ENCODE results near the gene UHRF2. TPM values are rescaled to one million over a fixed set of nuclear protein-coding genes. Genes with fewer than 3 reads are reported as not detected.
A peak's percentile ranks its signal among the peaks of the same experiment; 100 is the strongest.
"Not testable (repeated sequence)": the region's sequence is repeated elsewhere in the genome, so short reads cannot be mapped to it uniquely, and the experiment has no call there.

UHRF2 gene
- polyA plus RNA-seq, 1 donor from 2014 or later, result 25.4 TPM

GRCh38 chr9:6489099-6489498, 76.1 kb downstream of the UHRF2 start:
- no peak overlapping the region for H3K27ac Mint-ChIP-seq
- H3K36me3 Mint-ChIP-seq, result peaks cover 6% of the 10 kb centered on the region
- H3K4me1 Mint-ChIP-seq, result peaks cover 0 to 4% (median 4%) of the 10 kb centered on the region in 3 donors
- H3K9me3 Mint-ChIP-seq, result no peaks in the 10 kb centered on the region
- H3K4me3 Mint-ChIP-seq, result no peak overlapping the region
- H3K27me3 Mint-ChIP-seq, result no peaks in the 10 kb centered on the region

- peaks cover 6% of the 10 kb centered on the region for H3K36me3 Mint-ChIP-seq
- H3K27ac Mint-ChIP-seq, result no peak overlapping the region
- H3K9me3 Mint-ChIP-seq, result no peaks in the 10 kb centered on the region
- H3K4me3 Mint-ChIP-seq, result no peak overlapping the region
- H3K27me3 Mint-ChIP-seq, result no peaks in the 10 kb centered on the region
- peaks cover 0 to 7% (median 4%) of the 10 kb centered on the region in 3 donors for H3K4me1 Mint-ChIP-seq
Measured at GRCh38 chr9:6490863-6491262, 77.9 kb downstream of the UHRF2 start.

DNA sequence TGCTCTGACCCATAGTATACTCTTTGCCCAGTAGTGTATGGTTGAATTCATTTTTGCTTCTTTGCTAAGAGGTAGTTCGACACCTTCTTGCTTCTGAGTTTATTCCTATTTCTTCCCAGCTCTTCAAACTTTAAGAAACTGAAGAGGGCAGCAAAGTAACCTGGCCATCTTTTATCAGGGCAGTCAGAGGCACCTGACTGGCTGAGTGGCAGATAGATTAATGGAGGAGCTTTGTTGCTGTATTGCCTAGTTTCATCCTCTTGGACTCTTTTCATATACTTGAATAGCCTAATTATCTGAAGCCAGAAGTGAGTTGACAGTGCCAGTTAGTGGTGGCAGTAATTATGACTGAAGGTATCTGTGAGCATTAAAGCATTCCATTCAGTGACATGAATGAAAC, 82.5 kb downstream of the UHRF2 start:
- no peaks in the 10 kb centered on the region for H3K27me3 Mint-ChIP-seq

DNA sequence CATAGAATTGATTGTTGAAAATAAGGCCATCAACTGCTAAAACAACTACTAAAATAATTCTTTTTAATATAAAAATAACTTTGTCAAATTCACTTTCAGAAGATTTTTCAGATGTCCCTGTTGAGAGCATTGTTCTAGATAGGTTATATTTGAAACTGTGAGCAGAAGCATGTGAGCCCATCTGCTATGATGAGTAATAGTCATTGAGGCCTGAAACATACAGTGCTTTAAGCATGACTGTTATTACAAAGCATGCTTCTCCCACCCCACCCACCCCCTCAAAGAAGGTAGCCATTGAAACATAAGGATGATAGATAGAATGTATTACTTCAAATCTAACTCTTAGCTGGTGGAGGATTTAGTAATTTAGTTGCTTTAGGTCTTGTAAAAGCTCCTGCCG, 86.0 kb downstream of the UHRF2 start:
- Mint-ChIP-seq H3K9me3 (no peaks in the 10 kb centered on the region), H3K27me3 (no peaks in the 10 kb centered on the region), H3K4me1 (peaks cover 0 to 3% (median 0%) of the 10 kb centered on the region in 3 donors), H3K4me3 (no peak overlapping the region), H3K27ac (peak overlapping the region in 1 of 3 donors; percentile 72), H3K36me3 (peaks cover 8% of the 10 kb centered on the region)

More for the DNA sequence above, 82.5 kb downstream of the UHRF2 start:
- Mint-ChIP-seq H3K9me3 (no peaks in the 10 kb centered on the region), H3K36me3 (peaks cover 7% of the 10 kb centered on the region), H3K4me3 (no peak overlapping the region), H3K27ac (peak overlapping the region in 1 of 3 donors; percentile 77), H3K4me1 (peaks cover 0 to 7% (median 2%) of the 10 kb centered on the region in 3 donors)

GRCh38 chr9:6501526-6502210, 88.7 kb downstream of the UHRF2 start:
- H3K27me3 Mint-ChIP-seq, result no peaks in the 10 kb centered on the region
- H3K4me1 Mint-ChIP-seq, result no peaks in the 10 kb centered on the region
- no peak overlapping the region for H3K4me3 Mint-ChIP-seq
- H3K36me3 Mint-ChIP-seq, result peaks cover 10% of the 10 kb centered on the region
- no peaks in the 10 kb centered on the region for H3K9me3 Mint-ChIP-seq
- peak overlapping the region in 1 of 3 donors; percentile 40 for H3K27ac Mint-ChIP-seq

DNA sequence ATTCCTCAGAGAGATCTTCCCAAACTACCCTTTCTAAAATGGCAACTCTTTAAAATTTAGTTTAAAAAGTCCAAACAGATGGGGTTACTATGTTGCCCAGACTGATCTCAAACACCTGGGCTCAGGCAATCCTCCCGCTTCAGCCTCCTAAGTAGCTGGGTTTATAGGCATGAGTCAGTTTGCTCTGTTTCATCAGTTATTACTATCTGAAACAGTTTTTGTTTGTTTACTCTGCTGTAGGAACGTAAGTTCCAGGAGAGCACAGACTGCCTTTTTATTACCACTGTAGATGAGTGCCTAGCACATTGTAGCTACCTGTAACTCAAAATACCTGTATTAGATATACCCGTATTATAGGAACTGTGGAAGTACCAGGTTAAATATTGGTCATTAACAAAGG, 89.4 kb downstream of the UHRF2 start:
- H3K27ac Mint-ChIP-seq, result peak overlapping the region in 1 of 3 donors; percentile 16
- no peaks in the 10 kb centered on the region for H3K27me3 Mint-ChIP-seq
- no peaks in the 10 kb centered on the region for H3K4me1 Mint-ChIP-seq
- no peaks in the 10 kb centered on the region for H3K9me3 Mint-ChIP-seq
- peaks cover 9% of the 10 kb centered on the region for H3K36me3 Mint-ChIP-seq
- no peak overlapping the region for H3K4me3 Mint-ChIP-seq

- peaks cover 6% of the 10 kb centered on the region for H3K36me3 Mint-ChIP-seq
Measured at GRCh38 chr9:6506571-6506970, 93.6 kb downstream of the UHRF2 start.

DNA sequence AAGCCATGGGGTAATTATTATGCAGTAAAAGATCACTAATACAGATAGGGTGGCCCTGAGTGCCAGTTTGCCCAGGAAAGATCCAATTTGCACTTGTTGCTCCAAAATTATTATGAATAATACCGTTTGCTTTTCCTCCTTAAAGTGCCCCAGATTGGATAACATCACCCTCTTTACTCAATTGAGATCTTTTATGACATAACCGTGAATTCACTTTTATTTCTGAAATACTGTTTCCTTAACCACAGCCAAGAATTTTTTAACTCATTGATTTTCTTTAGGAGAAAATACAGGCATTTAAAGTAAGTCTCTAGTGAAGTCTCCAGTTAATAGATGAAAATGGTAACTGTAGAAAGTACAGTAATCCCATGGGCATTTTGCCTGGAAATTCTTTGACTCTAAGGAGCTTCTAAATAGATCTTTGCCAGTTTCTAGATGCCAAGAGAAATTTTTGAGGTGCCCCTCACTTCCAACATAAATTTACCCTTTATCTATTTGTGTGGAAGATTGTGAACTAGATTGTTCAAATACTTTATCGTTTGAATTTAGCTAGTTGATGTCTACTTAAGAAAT, 99.2 kb downstream of the UHRF2 start:
- H3K27me3 Mint-ChIP-seq, result no peaks in the 10 kb centered on the region
- no peaks in the 10 kb centered on the region for H3K9me3 Mint-ChIP-seq
- no peak overlapping the region for H3K27ac Mint-ChIP-seq
- peaks cover 1% of the 10 kb centered on the region for H3K36me3 Mint-ChIP-seq
- peaks cover 0 to 1% (median 0%) of the 10 kb centered on the region in 3 donors for H3K4me1 Mint-ChIP-seq
- H3K4me3 Mint-ChIP-seq, result no peak overlapping the region

More at GRCh38 chr9:6506571-6506970, 93.6 kb downstream of the UHRF2 start:
- H3K27ac Mint-ChIP-seq, result peak overlapping the region in 1 of 3 donors; percentile 2
- H3K4me1 Mint-ChIP-seq, result peaks cover 0 to 1% (median 0%) of the 10 kb centered on the region in 3 donors
- no peaks in the 10 kb centered on the region for H3K9me3 Mint-ChIP-seq
- H3K27me3 Mint-ChIP-seq, result no peaks in the 10 kb centered on the region
- H3K4me3 Mint-ChIP-seq, result no peak overlapping the region

- no peak overlapping the region for H3K27ac Mint-ChIP-seq
- peaks cover 20% of the 10 kb centered on the region for H3K36me3 Mint-ChIP-seq
- H3K4me1 Mint-ChIP-seq, result no peaks in the 10 kb centered on the region
- no peak overlapping the region for H3K4me3 Mint-ChIP-seq
- peaks cover 1 to 10% (median 9%) of the 10 kb centered on the region in 3 donors for H3K9me3 Mint-ChIP-seq
- H3K27me3 Mint-ChIP-seq, result no peaks in the 10 kb centered on the region
Measured at GRCh38 chr9:6522263-6522662, 109.3 kb downstream of the UHRF2 start.

- H3K4me1 Mint-ChIP-seq, result no peaks in the 10 kb centered on the region
- no peak overlapping the region for H3K4me3 Mint-ChIP-seq
- H3K9me3 Mint-ChIP-seq, result peaks cover 1 to 10% (median 9%) of the 10 kb centered on the region in 3 donors
- H3K36me3 Mint-ChIP-seq, result peaks cover 15% of the 10 kb centered on the region
- peak overlapping the region in 1 of 3 donors; percentile 73 for H3K27ac Mint-ChIP-seq
- no peaks in the 10 kb centered on the region for H3K27me3 Mint-ChIP-seq
Measured at GRCh38 chr9:6525326-6526045, 112.5 kb downstream of the UHRF2 start.

GRCh38 chr9:6535594-6535993, 122.6 kb downstream of the UHRF2 start:
- Mint-ChIP-seq H3K9me3 (peaks cover 0 to 2% (median 0%) of the 10 kb centered on the region in 3 donors), H3K4me1 (no peaks in the 10 kb centered on the region), H3K27ac (no peak overlapping the region), H3K36me3 (no peaks in the 10 kb centered on the region), H3K27me3 (no peaks in the 10 kb centered on the region), H3K4me3 (no peak overlapping the region)

DNA sequence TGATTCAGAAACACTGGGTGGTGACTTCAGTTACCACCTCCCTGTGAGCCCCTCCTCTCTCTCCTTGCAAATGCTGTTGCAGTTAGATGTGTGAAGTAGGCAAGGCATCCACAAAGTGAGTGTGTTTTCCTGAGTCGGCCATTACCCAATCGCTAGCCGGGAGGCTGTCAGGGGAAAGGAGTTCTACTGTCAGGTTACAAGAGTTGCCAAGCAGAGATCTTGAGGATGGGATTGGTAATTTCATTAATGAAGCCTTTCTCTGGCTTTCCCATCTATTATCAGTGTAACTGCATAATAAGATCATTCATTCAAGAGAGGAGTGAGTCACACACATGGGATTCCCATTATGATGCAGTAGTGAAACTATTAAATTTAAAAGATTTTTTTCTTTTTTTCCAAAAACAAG, 125.7 kb downstream of the UHRF2 start:
- H3K27me3 Mint-ChIP-seq, result no peaks in the 10 kb centered on the region
- H3K4me3 Mint-ChIP-seq, result no peak overlapping the region
- no peaks in the 10 kb centered on the region for H3K4me1 Mint-ChIP-seq
- peaks cover 0 to 2% (median 0%) of the 10 kb centered on the region in 3 donors for H3K9me3 Mint-ChIP-seq
- no peaks in the 10 kb centered on the region for H3K36me3 Mint-ChIP-seq
- no peak overlapping the region for H3K27ac Mint-ChIP-seq

DNA sequence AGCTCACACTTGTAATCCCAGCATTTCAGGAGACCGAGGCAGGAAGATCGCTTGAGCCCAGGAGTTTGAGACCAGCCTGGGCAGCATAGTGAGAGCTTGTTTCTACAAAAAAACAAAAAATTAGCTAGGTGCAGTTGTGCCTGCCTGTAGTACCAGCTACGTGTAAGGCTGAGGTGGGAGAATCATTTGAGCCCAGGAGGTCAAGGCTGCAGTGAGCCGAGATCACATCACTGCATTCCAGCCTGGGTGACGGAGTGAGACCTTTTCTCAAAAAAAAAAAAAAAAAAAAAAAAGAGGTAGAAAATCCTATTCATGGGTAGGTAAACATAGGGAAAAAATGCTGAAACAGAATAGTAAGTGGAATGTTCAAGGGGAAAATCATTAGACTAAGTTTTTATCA, 129.6 kb downstream of the UHRF2 start:
- not testable (repeated sequence) for H3K4me3 Mint-ChIP-seq, H3K9me3 Mint-ChIP-seq, H3K4me1 Mint-ChIP-seq

DNA sequence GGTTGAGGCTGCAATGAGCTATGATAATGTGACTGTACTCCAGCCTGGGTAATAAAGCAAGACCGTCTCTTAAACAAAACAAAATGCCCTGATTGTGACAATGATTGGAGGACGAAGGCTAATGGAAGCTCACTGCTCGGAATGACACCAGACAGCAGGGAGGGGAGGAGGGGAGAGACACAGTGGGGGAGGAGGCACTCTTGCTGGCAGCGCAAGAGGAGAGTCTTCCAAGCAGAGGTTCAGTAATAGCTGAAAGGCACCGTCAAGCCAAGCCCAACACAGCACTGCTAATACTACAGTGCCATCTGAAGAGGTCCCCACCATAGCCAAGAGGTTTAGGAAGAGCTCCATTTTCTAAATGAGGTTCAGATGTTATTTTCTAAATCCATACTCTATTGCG, 130.2 kb downstream of the UHRF2 start:
- H3K4me3 Mint-ChIP-seq, result no peak overlapping the region
- H3K27ac Mint-ChIP-seq, result no peak overlapping the region
- H3K9me3 Mint-ChIP-seq, result no peaks in the 10 kb centered on the region
- H3K4me1 Mint-ChIP-seq, result no peaks in the 10 kb centered on the region
- no peaks in the 10 kb centered on the region for H3K27me3 Mint-ChIP-seq
- no peaks in the 10 kb centered on the region for H3K36me3 Mint-ChIP-seq

More for the DNA sequence above, 129.6 kb downstream of the UHRF2 start:
- H3K36me3 Mint-ChIP-seq, H3K27me3 Mint-ChIP-seq, H3K27ac Mint-ChIP-seq: not testable (repeated sequence)

DNA sequence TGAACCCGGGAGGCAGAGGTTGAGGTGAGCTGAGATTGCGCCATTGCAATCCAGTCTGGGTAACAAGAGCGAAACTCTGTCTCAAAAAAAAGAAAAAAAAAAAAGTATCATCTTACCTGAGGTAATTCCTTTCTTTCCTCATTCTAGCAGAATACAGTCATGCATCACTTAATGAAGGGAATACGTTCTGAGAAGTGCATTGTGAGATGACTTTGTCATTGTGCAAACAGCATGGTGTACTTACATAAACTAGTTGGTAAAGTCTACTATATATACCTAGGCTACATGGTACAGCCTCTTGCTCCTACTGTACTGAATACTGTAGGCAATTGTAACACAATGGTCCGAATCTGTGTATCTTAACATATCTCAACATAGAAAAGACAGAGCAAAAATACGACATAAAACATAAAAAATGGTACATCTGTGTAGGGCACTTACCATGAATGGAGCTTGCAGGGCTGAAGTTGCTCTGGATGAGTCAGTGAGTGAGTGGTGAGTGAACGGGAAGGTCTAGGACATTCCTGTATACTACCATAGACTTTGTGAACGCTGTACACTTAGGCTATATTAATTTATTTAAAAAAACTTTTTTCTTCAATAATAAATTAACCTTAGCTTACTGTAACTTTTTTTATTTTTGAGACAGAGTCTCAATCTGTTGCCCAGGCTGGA, 132.2 kb downstream of the UHRF2 start:
- no peak overlapping the region for H3K4me3 Mint-ChIP-seq
- H3K9me3 Mint-ChIP-seq, result no peaks in the 10 kb centered on the region
- H3K27ac Mint-ChIP-seq, result no peak overlapping the region
- no peaks in the 10 kb centered on the region for H3K4me1 Mint-ChIP-seq
- H3K27me3 Mint-ChIP-seq, result no peaks in the 10 kb centered on the region
- no peaks in the 10 kb centered on the region for H3K36me3 Mint-ChIP-seq
